Keratinocyte (primary cell): ENCODE results near the gene PRDX5. TPM values are rescaled to one million over a fixed set of nuclear protein-coding genes. Genes with fewer than 3 reads are reported as not detected.
A peak's percentile ranks its signal among the peaks of the same experiment; 100 is the strongest.

ENCODE experiments used
- DNase-seq: peaks from one replicate; pipeline ENCODE4 v3.0.0-alpha.2; 2011; ENCODE audit warnings: low read depth, missing footprints, low spot score
- FAIRE-seq: peaks from 2 replicates; lab custom pipeline; 2011; peaks lifted over from hg19 to GRCh38; lab: Jason Lieb, UNC
- H2AFZ ChIP-seq: 2 replicates; pipeline ENCODE4 v1.6.0; 2012; ENCODE audit warnings: low read length, control low read depth, inconsistent platforms; ENCODE audit not compliant: control insufficient read depth
- H3K27ac ChIP-seq: 2 replicates; pipeline ENCODE4 v1.5.1; 2011; ENCODE audit warnings: low read length; ENCODE audit not compliant: control insufficient read depth, insufficient read depth
- H3K27me3 ChIP-seq: 3 replicates; pipeline ENCODE4 v1.6.0; 2011; ENCODE audit warnings: low read length; ENCODE audit not compliant: control insufficient read depth, insufficient read depth; ENCODE audit errors: extremely low read depth
- H3K36me3 ChIP-seq, 2 experiments: 2 replicates in 1 of 2; 3 replicates in 1 of 2; pipeline ENCODE4 v1.5.1; 2011; ENCODE audit warnings: low read length in 2 of 2, mild to moderate bottlenecking in 1 of 2; ENCODE audit not compliant: control insufficient read depth in 2 of 2, insufficient read depth in 2 of 2; ENCODE audit errors: extremely low read depth in 1 of 2
- H3K4me1 ChIP-seq: 3 replicates; pipeline ENCODE4 v1.5.1; 2011; ENCODE audit warnings: low read length; ENCODE audit not compliant: control insufficient read depth, insufficient read depth; ENCODE audit errors: extremely low read depth
- H3K4me2 ChIP-seq: 3 replicates; pipeline ENCODE4 v1.6.0; 2011; ENCODE audit warnings: low read depth, low read length; ENCODE audit not compliant: control insufficient read depth, insufficient read depth; ENCODE audit errors: extremely low read depth
- H3K4me3 ChIP-seq, 3 experiments: fragments of 200-600 bp in 1 of 3; sonication (generic) in 1 of 3; 2 replicates in 2 of 3; 3 replicates in 1 of 3; pipeline ENCODE4 v1.5.1; 2011 to 2016; ENCODE audit warnings: low read length in 3 of 3, mild to moderate bottlenecking in 3 of 3, control low read depth in 2 of 3, inconsistent platforms in 1 of 3, low read depth in 1 of 3, mixed read lengths in 1 of 3, mixed run types in 1 of 3, moderate library complexity in 1 of 3; ENCODE audit not compliant: control insufficient read depth in 2 of 3, insufficient read depth in 2 of 3; ENCODE audit errors: extremely low read depth in 1 of 3
- H3K79me2 ChIP-seq: 2 replicates; pipeline ENCODE4 v1.6.0; 2012; ENCODE audit warnings: low read length; ENCODE audit not compliant: control insufficient read depth, insufficient read depth
- H3K9ac ChIP-seq: 3 replicates; pipeline ENCODE4 v1.6.0; 2011; ENCODE audit warnings: low read length; ENCODE audit not compliant: control insufficient read depth, insufficient read depth; ENCODE audit errors: extremely low read depth
- H3K9me1 ChIP-seq: 3 replicates; pipeline ENCODE4 v1.6.0; 2011; ENCODE audit warnings: low read length; ENCODE audit not compliant: control insufficient read depth, insufficient read depth; ENCODE audit errors: extremely low read depth
- H3K9me3 ChIP-seq: 2 replicates; pipeline ENCODE4 v1.5.1; 2012; ENCODE audit warnings: low read depth, low read length; ENCODE audit not compliant: control insufficient read depth
- H4K20me1 ChIP-seq: 3 replicates; pipeline ENCODE4 v1.6.0; 2011; ENCODE audit warnings: low read length; ENCODE audit not compliant: control insufficient read depth, insufficient read depth; ENCODE audit errors: extremely low read depth
- EZH2 ChIP-seq: IDR thresholded peaks from one replicate; pipeline ENCODE4 v1.6.1; 2012; ENCODE audit warnings: inconsistent platforms, mild to moderate bottlenecking, low read length, moderate library complexity
- dilution Hi-C: fragments of 300-500 bp; cut with MboI; formaldehyde crosslinking; loops from one replicate; pipeline ENCODE4 v1.7.0; 2020; ENCODE audit warnings: low sequenced_read_pairs; ENCODE audit not compliant: extremely low pct_ligation_motif_present
- polyA plus RNA-seq, 5 experiments: library from polyadenylated mRNA; depleted of rRNA in 3 of 5; stranded (reverse) in 3 of 5; stranded (forward) in 1 of 5; unstranded in 1 of 5; fragments of >200 nt; gene quantifications; 1 replicate in 1 of 5; 2 replicates in 3 of 5; 3 replicates in 1 of 5; pipeline versions ENCODE4 v1.2.1 to v1.2.3, GENCODE V29; 2011 to 2012; ENCODE audit warnings: missing spikeins in 2 of 5, low read depth in 1 of 5, low replicate concordance in 1 of 5
- TF ChIP-seq, protein P1 (sequence below), 3 experiments: IDR thresholded peaks in 1 of 3; conservative IDR thresholded peaks in 1 of 3; optimal IDR thresholded peaks in 1 of 3; 2 replicates in 2 of 3; 3 replicates in 1 of 3; pipeline versions ENCODE3 to v1.5.1; 2011; ENCODE audit warnings: low read length in 3 of 3, mild to moderate bottlenecking in 3 of 3, moderate library complexity in 2 of 3, control low read depth in 1 of 3, inconsistent platforms in 1 of 3; ENCODE audit not compliant: insufficient read depth in 2 of 3; ENCODE audit errors: extremely low read depth in 1 of 3

PRDX5 gene
- polyA plus RNA-seq, 1 donor (not counting 4 experiments of a cell fraction or from before 2014, with no cell fraction given), result 590 TPM

- no peaks in the 10 kb centered on the region for H3K79me2 ChIP-seq
- DNase-seq (no peak), FAIRE-seq (no peak)
- no peak overlapping the region for H3K27ac ChIP-seq
- no peaks in the 10 kb centered on the region for H3K27me3 ChIP-seq
- H3K36me3 ChIP-seq, result no peaks in the 10 kb centered on the region
- H3K4me1 ChIP-seq, result peaks cover 33% of the 10 kb centered on the region
- H3K9ac ChIP-seq, result no peak overlapping the region
- H3K9me1 ChIP-seq, result no peaks in the 10 kb centered on the region
- H4K20me1 ChIP-seq, result no peaks in the 10 kb centered on the region
- TF ChIP-seq, protein P1, sequence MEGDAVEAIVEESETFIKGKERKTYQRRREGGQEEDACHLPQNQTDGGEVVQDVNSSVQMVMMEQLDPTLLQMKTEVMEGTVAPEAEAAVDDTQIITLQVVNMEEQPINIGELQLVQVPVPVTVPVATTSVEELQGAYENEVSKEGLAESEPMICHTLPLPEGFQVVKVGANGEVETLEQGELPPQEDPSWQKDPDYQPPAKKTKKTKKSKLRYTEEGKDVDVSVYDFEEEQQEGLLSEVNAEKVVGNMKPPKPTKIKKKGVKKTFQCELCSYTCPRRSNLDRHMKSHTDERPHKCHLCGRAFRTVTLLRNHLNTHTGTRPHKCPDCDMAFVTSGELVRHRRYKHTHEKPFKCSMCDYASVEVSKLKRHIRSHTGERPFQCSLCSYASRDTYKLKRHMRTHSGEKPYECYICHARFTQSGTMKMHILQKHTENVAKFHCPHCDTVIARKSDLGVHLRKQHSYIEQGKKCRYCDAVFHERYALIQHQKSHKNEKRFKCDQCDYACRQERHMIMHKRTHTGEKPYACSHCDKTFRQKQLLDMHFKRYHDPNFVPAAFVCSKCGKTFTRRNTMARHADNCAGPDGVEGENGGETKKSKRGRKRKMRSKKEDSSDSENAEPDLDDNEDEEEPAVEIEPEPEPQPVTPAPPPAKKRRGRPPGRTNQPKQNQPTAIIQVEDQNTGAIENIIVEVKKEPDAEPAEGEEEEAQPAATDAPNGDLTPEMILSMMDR (optimal IDR thresholded peaks at IDR 0.05 in 1 of 3, IDR thresholded peaks at IDR 0.05 in 1 of 3, conservative IDR thresholded peaks at IDR 0.05 in 1 of 3; ENCODE audit: extremely low read depth in 1 of 3, insufficient read depth in 2 of 3, low read length in 3 of 3), result no peak
- TF ChIP-seq EZH2, result no peak
- H3K9me3 ChIP-seq, result no peaks in the 10 kb centered on the region
- H3K4me2 ChIP-seq, result no peak overlapping the region
- H2AFZ ChIP-seq, result no peak overlapping the region
- H3K4me3 ChIP-seq, result no peak overlapping the region
- dilution Hi-C loops, result no loop called here
Observed at GRCh38 chr11:64344787-64345186, 26.9 kb downstream of the PRDX5 start.

DNA sequence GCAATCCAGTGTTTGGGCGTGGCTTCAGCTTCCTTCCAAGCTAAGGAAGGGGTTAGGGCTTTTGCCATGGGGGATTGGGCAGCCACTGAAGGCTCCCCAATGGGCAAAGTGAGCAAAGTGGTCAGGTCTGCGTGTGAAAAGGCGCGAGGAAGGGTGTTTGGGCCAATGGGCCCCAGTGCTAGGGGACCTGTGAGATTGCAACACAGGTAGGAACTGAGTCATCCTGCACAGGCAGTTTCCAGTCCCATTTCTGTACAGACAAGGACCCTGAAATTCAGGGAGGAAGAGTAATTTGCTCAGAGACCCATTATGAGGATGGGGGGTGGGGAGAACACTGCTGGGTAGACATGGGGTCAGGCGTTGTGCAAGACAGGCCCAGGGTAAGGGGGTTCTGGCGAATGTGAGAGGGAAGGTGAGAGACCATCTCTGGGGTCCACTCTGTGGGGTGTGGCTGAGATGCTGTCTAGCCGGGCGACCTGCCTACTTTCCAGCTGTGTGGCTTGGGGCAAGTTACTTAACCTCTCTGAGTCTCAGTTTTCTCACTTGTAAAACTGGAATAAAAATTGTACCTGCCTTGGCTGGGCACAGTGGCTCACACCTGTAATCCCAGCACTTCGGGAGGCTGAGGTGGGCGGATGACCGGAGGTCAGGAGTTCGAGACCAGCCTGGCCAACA lies 29.4 kb downstream of the PRDX5 start:
- H3K27ac ChIP-seq, result peak overlapping the region; percentile 53
- no peaks in the 10 kb centered on the region for H3K9me1 ChIP-seq
- peak overlapping the region; percentile 3 for H3K4me2 ChIP-seq
- H3K79me2 ChIP-seq, result no peaks in the 10 kb centered on the region
- no peaks in the 10 kb centered on the region for H4K20me1 ChIP-seq
- H3K4me3 ChIP-seq, result no peak overlapping the region
- H3K9me3 ChIP-seq, result no peaks in the 10 kb centered on the region
- H3K36me3 ChIP-seq, result no peaks in the 10 kb centered on the region
- FAIRE-seq (peak; percentile 85), DNase-seq (no peak)
- H3K27me3 ChIP-seq, result no peaks in the 10 kb centered on the region
- H2AFZ ChIP-seq, result peak overlapping the region; percentile 50
- dilution Hi-C loops, result no loop called here
- TF ChIP-seq EZH2, result no peak
- TF ChIP-seq, protein P1 (optimal IDR thresholded peaks at IDR 0.05 in 1 of 3, IDR thresholded peaks at IDR 0.05 in 1 of 3, conservative IDR thresholded peaks at IDR 0.05 in 1 of 3; ENCODE audit: extremely low read depth in 1 of 3, insufficient read depth in 2 of 3, low read length in 3 of 3), result no peak
- no peak overlapping the region for H3K9ac ChIP-seq
- H3K4me1 ChIP-seq, result peaks cover 28% of the 10 kb centered on the region
